ENCODE measurements around the gene C1orf74.

DNA sequence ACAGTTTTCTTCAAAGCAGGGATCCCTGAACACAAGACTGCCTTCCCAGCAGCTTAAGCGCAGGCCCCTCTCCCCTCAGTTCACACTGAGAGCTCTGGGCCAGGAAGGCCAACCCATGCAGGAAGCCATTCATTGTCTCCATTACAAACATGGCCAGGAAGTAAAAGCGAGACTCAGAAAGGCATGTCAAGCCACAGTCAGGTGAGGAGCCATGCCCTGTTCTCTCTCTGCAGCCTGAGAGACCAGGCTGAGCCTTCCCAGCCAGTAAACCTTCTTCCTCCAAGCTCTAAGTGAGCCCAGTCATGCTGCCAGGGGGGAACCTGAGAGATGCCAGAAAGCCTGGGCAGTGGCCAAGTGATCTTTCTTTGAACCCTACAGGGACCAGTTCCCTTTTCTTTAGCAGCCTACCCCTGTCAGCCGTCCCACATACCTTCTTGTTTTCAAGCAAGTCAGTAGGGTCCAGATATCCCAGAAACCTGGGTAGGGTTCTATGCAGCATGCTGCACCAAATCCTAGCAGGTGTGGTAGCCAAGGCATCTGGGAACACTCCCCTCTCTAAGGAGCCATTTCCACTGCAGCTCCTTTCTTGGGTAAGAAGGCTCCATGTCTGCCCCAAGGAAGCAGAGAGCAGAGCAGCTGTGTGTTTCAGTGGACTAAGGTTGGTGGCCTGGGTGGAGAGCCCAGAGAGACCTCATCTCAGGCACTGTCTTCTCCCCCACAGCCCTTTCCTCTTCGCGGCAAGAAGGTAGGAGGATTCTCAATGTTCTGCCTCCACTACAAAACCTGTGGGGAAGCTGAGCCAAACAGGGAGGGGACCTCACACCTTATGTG lies 27.5 kb downstream of the C1orf74 start:
- TF ChIP-seq, protein P1, sequence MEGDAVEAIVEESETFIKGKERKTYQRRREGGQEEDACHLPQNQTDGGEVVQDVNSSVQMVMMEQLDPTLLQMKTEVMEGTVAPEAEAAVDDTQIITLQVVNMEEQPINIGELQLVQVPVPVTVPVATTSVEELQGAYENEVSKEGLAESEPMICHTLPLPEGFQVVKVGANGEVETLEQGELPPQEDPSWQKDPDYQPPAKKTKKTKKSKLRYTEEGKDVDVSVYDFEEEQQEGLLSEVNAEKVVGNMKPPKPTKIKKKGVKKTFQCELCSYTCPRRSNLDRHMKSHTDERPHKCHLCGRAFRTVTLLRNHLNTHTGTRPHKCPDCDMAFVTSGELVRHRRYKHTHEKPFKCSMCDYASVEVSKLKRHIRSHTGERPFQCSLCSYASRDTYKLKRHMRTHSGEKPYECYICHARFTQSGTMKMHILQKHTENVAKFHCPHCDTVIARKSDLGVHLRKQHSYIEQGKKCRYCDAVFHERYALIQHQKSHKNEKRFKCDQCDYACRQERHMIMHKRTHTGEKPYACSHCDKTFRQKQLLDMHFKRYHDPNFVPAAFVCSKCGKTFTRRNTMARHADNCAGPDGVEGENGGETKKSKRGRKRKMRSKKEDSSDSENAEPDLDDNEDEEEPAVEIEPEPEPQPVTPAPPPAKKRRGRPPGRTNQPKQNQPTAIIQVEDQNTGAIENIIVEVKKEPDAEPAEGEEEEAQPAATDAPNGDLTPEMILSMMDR (IDR thresholded peaks at IDR 0.05) = no peak
- no peak for TF ChIP-seq JUND (IDR thresholded peaks at IDR 0.05)
- no peak for TF ChIP-seq POLR2AphosphoS5 (IDR thresholded peaks at IDR 0.05; ENCODE audit: low read depth, low read length)
- TF ChIP-seq SIN3A (IDR thresholded peaks at IDR 0.05; ENCODE audit: borderline replicate concordance, low read depth, low read length) = no peak
- TF ChIP-seq EP300 (IDR thresholded peaks at IDR 0.05; ENCODE audit: borderline replicate concordance in 1 of 2, low read depth in 1 of 2, low read length in 1 of 2) = no peak
- no peak for TF ChIP-seq YY1 (IDR thresholded peaks at IDR 0.05; ENCODE audit: low read depth)
- no peak for TF ChIP-seq RAD21 (IDR thresholded peaks at IDR 0.05; ENCODE audit: low read length)
- TF ChIP-seq TAF1 (IDR thresholded peaks at IDR 0.05; ENCODE audit: borderline replicate concordance, low read depth, low read length) = no peak
- TF ChIP-seq ELF1 (IDR thresholded peaks at IDR 0.05) = no peak
- no peak for TF ChIP-seq MAX (IDR thresholded peaks at IDR 0.05; ENCODE audit: low read depth)
- TF ChIP-seq NFIC (IDR thresholded peaks at IDR 0.05; ENCODE audit: borderline replicate concordance) = no peak
- TF ChIP-seq, protein P2, sequence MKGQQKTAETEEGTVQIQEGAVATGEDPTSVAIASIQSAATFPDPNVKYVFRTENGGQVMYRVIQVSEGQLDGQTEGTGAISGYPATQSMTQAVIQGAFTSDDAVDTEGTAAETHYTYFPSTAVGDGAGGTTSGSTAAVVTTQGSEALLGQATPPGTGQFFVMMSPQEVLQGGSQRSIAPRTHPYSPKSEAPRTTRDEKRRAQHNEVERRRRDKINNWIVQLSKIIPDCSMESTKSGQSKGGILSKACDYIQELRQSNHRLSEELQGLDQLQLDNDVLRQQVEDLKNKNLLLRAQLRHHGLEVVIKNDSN (IDR thresholded peaks at IDR 0.05; ENCODE audit: borderline replicate concordance, low read depth) = no peak
